ENCODE data around the gene CPE. TPM values are rescaled to one million over a fixed set of nuclear protein-coding genes. Genes with fewer than 3 reads are reported as not detected.

Gene CPE
- total and polyA plus RNA-seq, 12 donors = 16.9 to 57.6 (median 26.6) TPM

- ATAC-seq (no peak), DNase-seq (no peak)
- Histone ChIP-seq H3K36me3 (no peaks in the 10 kb centered on the region), H3K27ac (no peak overlapping the region), H3K4me3 (no peak overlapping the region), H3K9me3 (no peaks in the 10 kb centered on the region), H3K4me1 (no peaks in the 10 kb centered on the region), H3K27me3 (no peaks in the 10 kb centered on the region)
- no peak for TF ChIP-seq CTCF (IDR thresholded peaks at IDR 0.05)
- 95 to 96% methylated on average over 10 of the region's 10 CpGs for WGBS, 2 donors
- intact Hi-C loops (cut with DNase I) = no loop called here
Measured at GRCh38 chr4:165541851-165542459, 163.1 kb downstream of the CPE start.

- H3K4me3 ChIP-seq = no peak overlapping the region
- TF ChIP-seq CTCF (IDR thresholded peaks at IDR 0.05) = no peak
- ATAC-seq = no peak
- no peak for DNase-seq
- peaks cover 0 to 4% (median 0%) of the 10 kb centered on the region in 9 donors for H3K4me1 ChIP-seq
- 44 to 59% methylated on average over 2 of the region's 2 CpGs for WGBS, 2 donors
- H3K36me3 ChIP-seq = no peaks in the 10 kb centered on the region
- no peaks in the 10 kb centered on the region for H3K9me3 ChIP-seq
- intact Hi-C loops (cut with DNase I) = no loop called here
- no peak overlapping the region for H3K27ac ChIP-seq
- no peaks in the 10 kb centered on the region for H3K27me3 ChIP-seq
Measured at GRCh38 chr4:165542476-165542875, 163.7 kb downstream of the CPE start.

Small RNA genes within 50 kb of the gene (microRNA-seq; reads per million reads assigned to microRNA genes)
- 0 reads per million in 2 donors for gene MIR578

Other genes starting within 250 kb of the CPE start
- gene KLHL2, start 171.4 kb upstream of the CPE start, total RNA-seq = 10 to 100 TPM in 7 of 10 donors, 1 to 10 TPM in 3; 6.0 to 14.7 (median 10.9) TPM
- 1 to 10 TPM; 6.1 to 9.1 TPM for gene KLHL2, start 171.4 kb upstream of the CPE start, polyA plus RNA-seq
- 10 to 100 TPM in 2 of 10 donors, 1 to 10 TPM in 8; 5.9 to 11.9 (median 9.0) TPM for gene MSMO1, start 51.3 kb upstream of the CPE start, total RNA-seq
- 10 to 100 TPM in 1 of 2 donors, 1 to 10 TPM in 1; 3.7 to 15.1 TPM for gene MSMO1, start 51.3 kb upstream of the CPE start, polyA plus RNA-seq

Data from heart right ventricle (tissue), 16 donors.